Gastroesophageal sphincter (tissue), 3 donors: ENCODE results near the gene DCPS.

Experiments used
- CTCF ChIP-seq, 4 experiments: fragments of 200-600 bp in 2 of 4; fragments of 450-650 bp in 2 of 4; sonication (generic) in 1 of 4; IDR thresholded peaks; one replicate each; pipeline ENCODE4 v1.5.1; 2017 to 2019; ENCODE audit warnings: antibody characterized with exemption in 4 of 4, mild to moderate bottlenecking in 2 of 4, moderate library complexity in 2 of 4
- EP300 ChIP-seq: sonication (generic); formaldehyde crosslinking; IDR thresholded peaks from one replicate; pipeline ENCODE4 v1.6.1; 2017; ENCODE audit warnings: antibody characterized with exemption, mild to moderate bottlenecking
- POLR2A ChIP-seq, 2 donors: fragments of 450-650 bp; IDR thresholded peaks; one replicate each; pipeline ENCODE4 v1.6.1; 2017; ENCODE audit warnings: antibody characterized with exemption in 2 of 2, mild to moderate bottlenecking in 2 of 2, moderate library complexity in 1 of 2
- POLR2AphosphoS5 ChIP-seq: sonication (generic); formaldehyde crosslinking; IDR thresholded peaks from one replicate; pipeline ENCODE4 v1.6.1; 2017; ENCODE audit warnings: antibody characterized with exemption

- no peak for TF ChIP-seq CTCF (IDR thresholded peaks at IDR 0.05)
- TF ChIP-seq POLR2A (IDR thresholded peaks at IDR 0.05) = no peak
- no peak for TF ChIP-seq POLR2AphosphoS5
- TF ChIP-seq EP300 = no peak
These were observed 31.6 kb downstream of the DCPS start for GRCh38 chr11:126335463-126335760.
